Measurements from ENCODE around the gene TNNC2. TPM values are rescaled to one million over a fixed set of nuclear protein-coding genes. Genes with fewer than 3 reads are reported as not detected.

TNNC2 gene
- total and polyA plus RNA-seq, 2 of the 13 experiments (the other 11 are each of a cell fraction or from before 2014, with no cell fraction given), result 1.8 to 4.7 TPM

GRCh38 chr20:45827030-45827652 is at the start of gene TNNC2 (continued):
- no peak for TF ChIP-seq TFE3 (CRISPR knock-in tag; IDR thresholded peaks at IDR 0.05)
- TF ChIP-seq ZNF883 (CRISPR knock-in tag; IDR thresholded peaks at IDR 0.05; ENCODE audit: not compliant biosample characterization), result no peak
- TF ChIP-seq PATZ1 (CRISPR knock-in tag; IDR thresholded peaks at IDR 0.05), result peak; percentile 28; the same call in 1 of the 2 replicates
- peak; percentile 34; the same call in 1 of the 2 replicates for TF ChIP-seq TBX2 (CRISPR knock-in tag; IDR thresholded peaks at IDR 0.05; ENCODE audit: borderline replicate concordance)
- TF ChIP-seq ZBTB10 (CRISPR knock-in tag; IDR thresholded peaks at IDR 0.05; ENCODE audit: borderline replicate concordance), result no peak
- TF ChIP-seq MTA3 (CRISPR knock-in tag; IDR thresholded peaks at IDR 0.05), result no peak
- TF ChIP-seq ZNF207 (IDR thresholded peaks at IDR 0.05; ENCODE audit: borderline replicate concordance), result no peak
- TF ChIP-seq MTF1 (CRISPR knock-in tag; IDR thresholded peaks at IDR 0.05), result no peak
- no peak for TF ChIP-seq ZNF225 (CRISPR knock-in tag; IDR thresholded peaks at IDR 0.05)
- TF ChIP-seq BCL3 (CRISPR knock-in tag; IDR thresholded peaks at IDR 0.05), result no peak
- TF ChIP-seq ZNF616 (CRISPR knock-in tag; IDR thresholded peaks at IDR 0.05; ENCODE audit: low read depth), result no peak
- TF ChIP-seq NFYC (CRISPR knock-in tag; IDR thresholded peaks at IDR 0.05), result no peak
- TF ChIP-seq MXD1 (CRISPR knock-in tag; IDR thresholded peaks at IDR 0.05), result 0 out of 2 replicates have a peak, but pooled peaks have one; percentile 32
- no peak for TF ChIP-seq SKI (IDR thresholded peaks at IDR 0.05; ENCODE audit: partially characterized antibody)
- no peak for TF ChIP-seq ATM (IDR thresholded peaks at IDR 0.05; ENCODE audit: borderline replicate concordance)
- TF ChIP-seq TP53 (CRISPR knock-in tag; conservative IDR thresholded peaks at IDR 0.05), result no peak
- no peak for TF ChIP-seq FOXK1 (CRISPR knock-in tag; IDR thresholded peaks at IDR 0.05; ENCODE audit: borderline replicate concordance, low read depth)
- TF ChIP-seq MEF2D (CRISPR knock-in tag; IDR thresholded peaks at IDR 0.05), result no peak
- TF ChIP-seq ZNF18 (CRISPR knock-in tag; IDR thresholded peaks at IDR 0.05; ENCODE audit: insufficient replicate concordance), result no peak
- no peak for TF ChIP-seq ZNF720 (CRISPR knock-in tag; IDR thresholded peaks at IDR 0.05)
- TF ChIP-seq BCL6 (CRISPR knock-in tag; IDR thresholded peaks at IDR 0.05), result no peak
